ENCODE data around the gene RNF152. TPM values are rescaled to one million over a fixed set of nuclear protein-coding genes. Genes with fewer than 3 reads are reported as not detected.

RNF152 gene
- total and polyA plus RNA-seq, 2 of the 4 experiments (the other 2 are of a cell fraction) = 7.5 to 18.5 TPM

DNA sequence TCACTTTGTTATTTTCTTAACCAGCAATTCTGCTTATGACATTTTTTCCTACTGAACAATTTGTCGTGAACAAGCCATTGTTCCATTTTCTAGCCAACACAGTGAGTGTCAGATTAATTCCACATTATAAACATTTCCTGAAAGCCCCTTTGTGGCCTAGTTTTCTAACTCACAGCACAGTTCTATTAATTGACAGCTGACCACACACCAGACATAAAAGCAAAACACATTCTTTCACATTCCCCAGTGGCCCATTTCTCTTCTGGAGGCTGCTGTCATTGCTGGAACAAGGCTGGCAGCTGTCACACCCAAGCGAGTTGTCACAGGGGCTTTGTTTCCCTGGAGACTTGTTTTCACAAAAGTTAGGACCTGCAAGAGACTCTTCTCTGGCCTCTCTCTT, 50.7 kb downstream of the RNF152 start:
- H3K79me1 ChIP-seq (ENCODE audit: low read depth in 1 of 2, low read length in 2 of 2) = peaks cover 29 to 41% of the 10 kb centered on the region in 2 experiments
- no peak overlapping the region for H2BK120ac ChIP-seq (ENCODE audit: low read depth, low read length)
- H3K14ac ChIP-seq (replicated peaks; ENCODE audit: low read depth, low read length) = no peak overlapping the region
- 33% methylated on average over 1 of the region's 2 CpGs; no CpG with 5 or more reads in 1 of the 2 experiments for WGBS, 2 experiments (ENCODE audit: extremely low coverage in 2 of 2, insufficient read length in 1 of 2)
- no peak overlapping the region for H3K9ac ChIP-seq (ENCODE audit: low read depth, low read length)
- H2BK15ac ChIP-seq (ENCODE audit: low read depth, low read length) = no peak overlapping the region
- H2AFZ ChIP-seq (replicated peaks; ENCODE audit: low read length, poor library complexity) = no peak overlapping the region
- H3K9me1 ChIP-seq (ENCODE audit: insufficient read depth, low read length) = no peaks in the 10 kb centered on the region
- H3K27me3 ChIP-seq (ENCODE audit: control insufficient read depth, insufficient read depth, low read length) = no peaks in the 10 kb centered on the region
- ChIA-PET CTCF (no interaction called here), POLR2A (ENCODE audit: unreplicated experiment) (no interaction called here)
- no peak for ATAC-seq (ENCODE audit: low read depth)
- H2BK5ac ChIP-seq (ENCODE audit: low read depth, low read length, poor library complexity, severe bottlenecking) = no peak overlapping the region
- no peaks in the 10 kb centered on the region; the same call in 1 of the 2 replicates for H4K20me1 ChIP-seq (ENCODE audit: insufficient read depth, low read length)
- 0 out of 2 replicates have a peak, but pooled peaks cover 2% of the 10 kb centered on the region for H3K4me1 ChIP-seq (ENCODE audit: control insufficient read depth, insufficient read depth, low read length)
- H2AK5ac ChIP-seq (ENCODE audit: low read depth, low read length) = no peak overlapping the region
- H3K4me3 ChIP-seq (ENCODE audit: insufficient read depth, low read depth, low read length) = no peak overlapping the region
- H4K5ac ChIP-seq (ENCODE audit: low read depth, low read length) = no peak overlapping the region
- intact Hi-C loops (cut with micrococcal nuclease) = no loop called here
- in situ Hi-C loops (cut with MboI; ENCODE audit: low sequenced_read_pairs) = no loop called here
- H3K4ac ChIP-seq (ENCODE audit: low read depth, low read length) = no peak overlapping the region
- H3K9me3 ChIP-seq (ENCODE audit: control insufficient read depth, insufficient read depth, low read length) = no peaks in the 10 kb centered on the region
- H2AK9ac ChIP-seq (replicated peaks; ENCODE audit: low read depth, low read length, poor library complexity) = no peak overlapping the region
- H3K23ac ChIP-seq (ENCODE audit: low read depth, low read length) = no peak overlapping the region
- H3K36me3 ChIP-seq (ENCODE audit: control insufficient read depth, insufficient read depth, low read length) = peaks cover 2% of the 10 kb centered on the region
- no peak overlapping the region for H3K56ac ChIP-seq (ENCODE audit: extremely low read depth, insufficient read depth, low read length)
- H3K18ac ChIP-seq (ENCODE audit: low read depth, low read length) = no peak overlapping the region
- BruUV-seq (replicated peaks) = no TSS peak
- H3K4me2 ChIP-seq (ENCODE audit: low read depth, low read length) = no peak overlapping the region
- DNase-seq = no peak
- TF ChIP-seq, protein P1, sequence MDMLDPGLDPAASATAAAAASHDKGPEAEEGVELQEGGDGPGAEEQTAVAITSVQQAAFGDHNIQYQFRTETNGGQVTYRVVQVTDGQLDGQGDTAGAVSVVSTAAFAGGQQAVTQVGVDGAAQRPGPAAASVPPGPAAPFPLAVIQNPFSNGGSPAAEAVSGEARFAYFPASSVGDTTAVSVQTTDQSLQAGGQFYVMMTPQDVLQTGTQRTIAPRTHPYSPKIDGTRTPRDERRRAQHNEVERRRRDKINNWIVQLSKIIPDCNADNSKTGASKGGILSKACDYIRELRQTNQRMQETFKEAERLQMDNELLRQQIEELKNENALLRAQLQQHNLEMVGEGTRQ (IDR thresholded peaks at IDR 0.05; ENCODE audit: low read depth, low read length) = no peak
- TF ChIP-seq POLR2A (IDR thresholded peaks at IDR 0.05; ENCODE audit: low read depth, low read length) (no peak), RAD21 (IDR thresholded peaks at IDR 0.05; ENCODE audit: low read length) (no peak), SMC3 (IDR thresholded peaks at IDR 0.05; ENCODE audit: low read depth, low read length) (no peak), MAFK (IDR thresholded peaks at IDR 0.05; ENCODE audit: low read depth, low read length) (no peak), FOS (IDR thresholded peaks at IDR 0.05; ENCODE audit: low read depth, low read length) (no peak), CEBPB (IDR thresholded peaks at IDR 0.05; ENCODE audit: low read depth, low read length) (no peak), MXI1 (IDR thresholded peaks at IDR 0.05; ENCODE audit: borderline replicate concordance, low read depth, low read length) (no peak), RCOR1 (IDR thresholded peaks at IDR 0.05; ENCODE audit: insufficient replicate concordance, low read length) (no peak)
- TF ChIP-seq, protein P2, sequence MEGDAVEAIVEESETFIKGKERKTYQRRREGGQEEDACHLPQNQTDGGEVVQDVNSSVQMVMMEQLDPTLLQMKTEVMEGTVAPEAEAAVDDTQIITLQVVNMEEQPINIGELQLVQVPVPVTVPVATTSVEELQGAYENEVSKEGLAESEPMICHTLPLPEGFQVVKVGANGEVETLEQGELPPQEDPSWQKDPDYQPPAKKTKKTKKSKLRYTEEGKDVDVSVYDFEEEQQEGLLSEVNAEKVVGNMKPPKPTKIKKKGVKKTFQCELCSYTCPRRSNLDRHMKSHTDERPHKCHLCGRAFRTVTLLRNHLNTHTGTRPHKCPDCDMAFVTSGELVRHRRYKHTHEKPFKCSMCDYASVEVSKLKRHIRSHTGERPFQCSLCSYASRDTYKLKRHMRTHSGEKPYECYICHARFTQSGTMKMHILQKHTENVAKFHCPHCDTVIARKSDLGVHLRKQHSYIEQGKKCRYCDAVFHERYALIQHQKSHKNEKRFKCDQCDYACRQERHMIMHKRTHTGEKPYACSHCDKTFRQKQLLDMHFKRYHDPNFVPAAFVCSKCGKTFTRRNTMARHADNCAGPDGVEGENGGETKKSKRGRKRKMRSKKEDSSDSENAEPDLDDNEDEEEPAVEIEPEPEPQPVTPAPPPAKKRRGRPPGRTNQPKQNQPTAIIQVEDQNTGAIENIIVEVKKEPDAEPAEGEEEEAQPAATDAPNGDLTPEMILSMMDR (conservative IDR thresholded peaks at IDR 0.05; ENCODE audit: low read depth, low read length) = no peak
- H4K91ac ChIP-seq (ENCODE audit: insufficient read depth, low read depth, low read length) = no peak overlapping the region
- H2BK20ac ChIP-seq (ENCODE audit: low read depth, low read length) = no peak overlapping the region
- H4K8ac ChIP-seq (ENCODE audit: low read depth in 2 of 2, low read length in 2 of 2) = no peak overlapping the region
- dilution Hi-C loops (cut with HindIII; ENCODE audit: low sequenced_read_pairs, unreplicated experiment) = no loop called here
- H3K27ac ChIP-seq (ENCODE audit: insufficient read depth, low read length) = no peak overlapping the region

All from IMR-90 (cell line).